GM12873 (cell line): ENCODE results near the gene REEP3.

Source experiments
- TF ChIP-seq, protein P1 (sequence below): IDR thresholded peaks from 2 replicates; pipeline ENCODE4 v1.5.1; 2012; ENCODE audit warnings: low read depth, mild to moderate bottlenecking, moderate library complexity, low read length, control low read depth; ENCODE audit not compliant: insufficient read depth; ENCODE audit errors: missing control alignments

REEP3 gene

DNA sequence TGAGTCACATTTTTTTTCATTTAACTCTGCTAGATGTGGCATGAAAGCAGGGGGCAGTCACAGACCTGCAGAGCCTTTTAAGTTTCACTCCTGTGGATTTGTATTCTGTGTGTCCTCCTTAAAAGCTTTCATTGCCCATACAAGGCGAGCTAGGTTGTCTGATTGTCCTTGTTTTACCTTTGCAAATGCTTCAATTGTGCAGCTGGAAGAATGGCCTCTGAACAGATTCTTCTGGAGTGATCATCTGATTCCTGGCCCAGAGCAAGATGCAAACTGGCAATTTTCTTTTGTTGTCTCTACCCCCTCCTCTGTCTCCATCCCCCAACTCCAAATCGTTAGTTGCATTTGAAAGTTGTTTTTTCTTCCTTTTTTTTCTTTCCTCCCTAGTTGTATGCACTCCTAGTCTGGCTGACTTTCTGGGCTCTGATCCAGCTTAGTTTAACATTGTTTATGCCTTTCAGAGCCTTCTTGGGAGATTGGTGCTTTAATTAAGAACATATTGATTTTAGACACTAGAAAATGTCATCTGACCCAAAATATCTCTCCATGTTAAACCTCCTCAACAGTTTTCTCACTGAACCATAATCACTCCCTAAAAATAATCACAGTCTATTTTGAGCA, 150.2 kb downstream of the REEP3 start:
- TF ChIP-seq, protein P1, sequence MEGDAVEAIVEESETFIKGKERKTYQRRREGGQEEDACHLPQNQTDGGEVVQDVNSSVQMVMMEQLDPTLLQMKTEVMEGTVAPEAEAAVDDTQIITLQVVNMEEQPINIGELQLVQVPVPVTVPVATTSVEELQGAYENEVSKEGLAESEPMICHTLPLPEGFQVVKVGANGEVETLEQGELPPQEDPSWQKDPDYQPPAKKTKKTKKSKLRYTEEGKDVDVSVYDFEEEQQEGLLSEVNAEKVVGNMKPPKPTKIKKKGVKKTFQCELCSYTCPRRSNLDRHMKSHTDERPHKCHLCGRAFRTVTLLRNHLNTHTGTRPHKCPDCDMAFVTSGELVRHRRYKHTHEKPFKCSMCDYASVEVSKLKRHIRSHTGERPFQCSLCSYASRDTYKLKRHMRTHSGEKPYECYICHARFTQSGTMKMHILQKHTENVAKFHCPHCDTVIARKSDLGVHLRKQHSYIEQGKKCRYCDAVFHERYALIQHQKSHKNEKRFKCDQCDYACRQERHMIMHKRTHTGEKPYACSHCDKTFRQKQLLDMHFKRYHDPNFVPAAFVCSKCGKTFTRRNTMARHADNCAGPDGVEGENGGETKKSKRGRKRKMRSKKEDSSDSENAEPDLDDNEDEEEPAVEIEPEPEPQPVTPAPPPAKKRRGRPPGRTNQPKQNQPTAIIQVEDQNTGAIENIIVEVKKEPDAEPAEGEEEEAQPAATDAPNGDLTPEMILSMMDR = no peak

DNA sequence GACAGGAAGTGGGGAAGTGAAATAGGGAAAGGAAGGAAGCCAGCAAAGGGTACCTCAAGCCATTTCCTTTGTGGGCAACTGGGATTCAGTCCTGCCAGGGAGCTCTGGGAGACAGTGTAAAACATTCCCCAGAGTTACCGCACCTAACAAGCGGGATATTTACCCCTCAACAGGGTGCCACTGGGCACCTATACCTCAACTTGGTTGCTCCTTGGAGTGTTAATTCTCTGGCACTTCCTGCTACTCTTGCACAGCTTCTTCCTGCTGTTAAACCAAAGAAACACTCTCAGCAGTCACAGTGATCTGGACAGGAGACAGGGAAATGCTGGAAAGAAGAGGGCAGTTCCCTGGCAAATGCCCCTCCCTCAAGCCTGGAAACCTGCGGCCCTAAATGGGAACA, 151.3 kb downstream of the REEP3 start:
- TF ChIP-seq, protein P1 = no peak

DNA sequence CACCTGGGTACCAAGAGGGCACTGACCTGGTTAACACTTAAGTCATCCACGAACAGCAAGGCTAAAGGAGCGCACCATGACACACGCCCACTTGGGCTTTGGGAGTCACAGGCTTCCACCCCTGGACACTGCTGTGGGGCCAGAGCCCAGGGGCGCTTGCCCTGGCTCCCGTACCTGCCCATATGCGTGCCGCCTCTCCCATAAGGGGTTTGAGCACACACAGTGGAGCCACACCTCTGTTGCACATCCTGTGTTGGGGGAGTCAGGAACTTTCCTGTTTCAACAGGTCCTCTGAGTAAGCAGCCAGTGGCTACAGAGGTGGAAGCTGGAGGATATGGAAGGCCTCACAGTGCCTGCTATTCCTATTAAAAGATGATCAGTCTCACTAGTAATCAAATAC, 152.0 kb downstream of the REEP3 start:
- TF ChIP-seq, protein P1 = no peak

DNA sequence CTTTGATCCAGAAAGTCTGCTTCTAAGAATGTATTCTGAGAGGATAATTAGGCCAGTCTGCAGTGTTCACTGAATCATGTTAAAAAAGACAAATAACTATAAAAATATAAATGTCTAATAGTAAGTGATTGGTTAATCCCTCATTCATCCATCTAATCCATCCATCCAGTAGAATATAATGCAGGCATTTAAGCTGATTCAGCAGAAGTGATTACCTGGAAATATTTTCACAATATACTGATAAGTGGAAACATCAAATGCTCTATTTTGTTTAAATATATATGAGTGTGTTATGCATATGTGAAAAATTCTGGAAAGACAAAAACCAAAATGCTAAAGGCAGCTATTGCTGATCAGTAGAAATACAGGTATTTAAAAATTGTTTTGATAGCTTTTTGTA, 152.6 kb downstream of the REEP3 start:
- TF ChIP-seq, protein P1 = no peak
